ENCODE measurements around the gene CDT1.

GRCh38 chr16:88844419-88845036 is 40.9 kb downstream of the CDT1 start:
- TF ChIP-seq CTCF (IDR thresholded peaks at IDR 0.05) (no peak), POLR2AphosphoS5 (IDR thresholded peaks at IDR 0.05) (no peak)
